Coronary artery (tissue), 2 donors: ENCODE measurements around the gene MTERF1.
A peak's percentile ranks its signal among the peaks of the same experiment; 100 is the strongest.

Experiments
- DNase-seq: peaks from one replicate; pipeline ENCODE4 v3.0.0-alpha.2; 2017; ENCODE audit warnings: low spot score
- H3K27ac ChIP-seq, 2 donors: fragments of 200-600 bp; sonication (generic); one replicate each; pipeline ENCODE4 v1.5.1; 2016 to 2019
- H3K4me3 ChIP-seq: fragments of 200-600 bp; sonication (generic); 2 replicates; pipeline ENCODE4 v1.5.1; 2016; ENCODE audit warnings: mild to moderate bottlenecking, moderate library complexity
- CTCF ChIP-seq: fragments of 200-600 bp; sonication (generic); IDR thresholded peaks from one replicate; pipeline ENCODE4 v1.5.1; 2019; ENCODE audit warnings: antibody characterized with exemption

The MTERF1 gene

GRCh38 chr7:91880016-91880412 is 488 bp downstream of the MTERF1 start:
- DNase-seq: no peak

GRCh38 chr7:91876391-91877133 is 3.9 kb downstream of the MTERF1 start:
- H3K27ac ChIP-seq: no peak overlapping the region
- H3K4me3 ChIP-seq: no peak overlapping the region
- DNase-seq: no peak
- TF ChIP-seq CTCF: no peak

More at GRCh38 chr7:91880016-91880412, 488 bp downstream of the MTERF1 start:
- Histone ChIP-seq H3K27ac (peak overlapping the region; percentile 27 to 49), H3K4me3 (peak overlapping the region; percentile 89)
- TF ChIP-seq CTCF: no peak

GRCh38 chr7:91875851-91876250 is 4.7 kb downstream of the MTERF1 start:
- DNase-seq: no peak
- no peak for TF ChIP-seq CTCF
- H3K27ac ChIP-seq: no peak overlapping the region
- H3K4me3 ChIP-seq: no peak overlapping the region

- H3K27ac ChIP-seq: no peak overlapping the region
- no peak for TF ChIP-seq CTCF
- H3K4me3 ChIP-seq: no peak overlapping the region
- no peak for DNase-seq
Observed at GRCh38 chr7:91872928-91873327, 7.6 kb downstream of the MTERF1 start.

DNA sequence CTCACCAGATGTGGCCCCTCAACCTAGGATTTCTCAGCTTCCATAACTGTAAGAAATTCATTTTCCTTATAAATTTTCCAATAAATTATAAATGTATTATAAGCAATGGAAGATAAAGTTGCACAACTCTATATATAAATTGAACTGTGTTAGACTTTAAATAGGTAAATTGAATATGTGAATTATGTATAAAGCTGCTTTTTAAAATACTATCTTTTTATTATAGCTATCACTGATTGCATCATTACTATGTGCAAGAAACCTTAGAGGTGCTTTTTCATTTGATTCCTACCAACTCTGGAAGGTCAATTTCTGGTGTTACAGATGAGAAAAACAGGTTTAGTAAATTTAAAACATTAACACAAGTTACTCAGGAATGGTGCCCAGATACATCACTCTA is 8.4 kb downstream of the MTERF1 start:
- DNase-seq: no peak
- H3K4me3 ChIP-seq: no peak overlapping the region
- H3K27ac ChIP-seq: no peak overlapping the region
- no peak for TF ChIP-seq CTCF

GRCh38 chr7:91869661-91870060 is 10.8 kb downstream of the MTERF1 start:
- no peak for DNase-seq
- Histone ChIP-seq H3K4me3 (no peak overlapping the region), H3K27ac (no peak overlapping the region)
- no peak for TF ChIP-seq CTCF

DNA sequence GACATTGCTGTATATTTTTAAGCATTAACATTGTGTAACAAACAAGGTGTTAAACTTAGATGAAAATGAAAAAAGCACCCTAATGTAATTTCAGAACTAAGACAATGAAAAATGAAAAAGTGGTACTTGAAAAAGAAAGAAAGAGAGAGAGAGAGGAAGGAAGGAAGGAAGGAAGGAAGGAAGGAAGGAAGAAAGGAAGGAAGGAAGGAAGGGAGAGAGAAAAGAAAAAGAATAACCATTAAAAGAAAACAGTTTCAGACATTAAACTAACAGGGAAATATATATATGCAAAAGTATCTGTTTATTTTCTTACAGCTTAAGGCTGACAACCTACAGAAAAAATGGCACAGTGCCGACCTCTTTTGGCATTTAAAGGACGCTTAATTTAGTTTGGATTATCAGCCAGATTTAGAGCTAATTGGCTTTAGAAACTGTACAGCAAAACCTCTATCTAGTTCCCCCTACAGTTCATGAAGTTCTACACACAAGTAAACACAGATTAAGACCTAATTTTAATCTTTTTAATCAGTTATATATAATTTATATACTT is 13.8 kb downstream of the MTERF1 start:
- Histone ChIP-seq H3K27ac (no peak overlapping the region), H3K4me3 (no peak overlapping the region)
- TF ChIP-seq CTCF: no peak
- DNase-seq: no peak
